Activated CD8-positive, alpha-beta memory T cell treated with anti-CD3 and anti-CD28 coated beads, Interleukin-2, amount 50 U/mL, for 1 hour (primary cell): ENCODE results near the gene ZFAND2B.
"Not testable (repeated sequence)": the region's sequence is repeated elsewhere in the genome, so short reads cannot be mapped to it uniquely, and the experiment has no call there.

Experiments used
- DNase-seq: peaks from one replicate; pipeline ENCODE4 v3.0.0-alpha.2; 2020; ENCODE audit errors: extremely low read depth

ZFAND2B gene

GRCh38 chr2:219250049-219250781 is 43.6 kb downstream of the ZFAND2B start:
- no peak for DNase-seq

GRCh38 chr2:219251656-219252055 is 45.1 kb downstream of the ZFAND2B start:
- DNase-seq = no peak

- no peak for DNase-seq
Measured at GRCh38 chr2:219252084-219252483, 45.5 kb downstream of the ZFAND2B start.

GRCh38 chr2:219252570-219252899 is 46.0 kb downstream of the ZFAND2B start:
- no peak for DNase-seq

GRCh38 chr2:219252900-219253752 is 46.5 kb downstream of the ZFAND2B start, which contains the start of gene TUBA4B:
TUBA4B (plus strand) TSS chr2:219253243; CDS start chr2:219253408, 165 bp downstream.
- DNase-seq = no peak

GRCh38 chr2:219253753-219254589 is 47.4 kb downstream of the ZFAND2B start, which contains the start of gene TUBA4A:
TUBA4A (minus strand) TSS chr2:219253918; CDS start chr2:219253858, 60 bp downstream.
- DNase-seq = peak; percentile 73

GRCh38 chr2:219254590-219255201 is 48.1 kb downstream of the ZFAND2B start:
- no peak for DNase-seq

- not testable (repeated sequence) for DNase-seq
Measured at GRCh38 chr2:219258942-219259341, 52.4 kb downstream of the ZFAND2B start.
